ENCODE results near the gene PLD6. TPM values are rescaled to one million over a fixed set of nuclear protein-coding genes. Genes with fewer than 3 reads are reported as not detected.
"Not testable (repeated sequence)": the region's sequence is repeated elsewhere in the genome, so short reads cannot be mapped to it uniquely, and the experiment has no call there.

Gene PLD6
- total RNA-seq, 1 experiment from 2014 or later, result not detected

- DNase-seq (ENCODE audit: low read depth), result no peak
Observed at GRCh38 chr17:17201271-17201670, 4.9 kb downstream of the PLD6 start.

GRCh38 chr17:17200831-17201230 lies 5.3 kb downstream of the PLD6 start:
- DNase-seq (ENCODE audit: low read depth), result no peak

- DNase-seq (ENCODE audit: low read depth), result no peak
Observed at GRCh38 chr17:17200311-17200710, 5.8 kb downstream of the PLD6 start.

- DNase-seq (ENCODE audit: low read depth), result no peak
Observed at GRCh38 chr17:17198281-17198680, 7.9 kb downstream of the PLD6 start.

- DNase-seq (ENCODE audit: low read depth), result peak; percentile 21
Observed at GRCh38 chr17:17196776-17197175, 9.4 kb downstream of the PLD6 start.

GRCh38 chr17:17195466-17195865 lies 10.7 kb downstream of the PLD6 start:
- DNase-seq (ENCODE audit: low read depth), result not testable (repeated sequence)

DNA sequence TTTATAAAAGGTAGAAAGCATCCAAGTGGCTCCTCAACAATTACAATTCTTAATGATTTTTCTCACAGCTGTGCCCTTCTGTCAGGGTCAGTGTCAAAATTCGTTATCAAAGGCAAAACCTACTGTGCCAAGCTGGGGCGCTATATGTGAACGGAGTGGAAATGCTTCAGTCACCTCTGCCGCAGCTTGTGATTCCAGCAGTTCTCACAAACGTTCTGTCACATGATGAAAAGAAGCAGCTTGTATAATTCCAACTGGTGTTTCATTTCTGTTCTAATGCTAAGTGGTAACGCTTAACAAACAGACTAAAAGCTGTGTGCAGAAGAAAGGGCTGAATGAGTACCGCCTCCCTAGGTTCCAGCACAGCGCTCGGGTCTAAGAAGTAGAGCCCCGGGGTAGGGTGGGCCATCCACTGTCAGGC lies 14.2 kb downstream of the PLD6 start:
- DNase-seq (ENCODE audit: low read depth), result no peak

DNA sequence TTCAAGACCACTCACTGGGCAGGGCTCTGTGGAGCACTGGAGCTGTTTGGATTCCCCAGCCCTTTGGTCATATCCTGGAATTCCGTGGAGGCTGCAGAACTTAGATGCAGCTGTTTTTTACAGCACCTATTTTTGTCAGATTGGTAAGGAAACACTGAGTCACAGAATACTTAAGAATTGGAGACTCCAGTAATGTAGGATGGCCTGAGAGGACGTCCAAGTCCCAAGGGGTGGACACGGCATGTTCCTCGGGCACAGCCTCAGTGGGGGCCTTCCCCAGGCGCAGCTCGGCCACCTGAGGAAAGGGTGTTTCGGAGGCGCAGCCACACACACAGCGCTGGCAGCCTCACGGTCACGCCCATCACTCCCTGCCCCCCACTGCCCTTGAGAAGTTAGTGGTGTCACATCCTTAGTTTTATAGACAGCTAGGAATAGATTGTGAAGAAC lies 14.8 kb downstream of the PLD6 start:
- peak; percentile 77 for DNase-seq (ENCODE audit: low read depth)

DNA sequence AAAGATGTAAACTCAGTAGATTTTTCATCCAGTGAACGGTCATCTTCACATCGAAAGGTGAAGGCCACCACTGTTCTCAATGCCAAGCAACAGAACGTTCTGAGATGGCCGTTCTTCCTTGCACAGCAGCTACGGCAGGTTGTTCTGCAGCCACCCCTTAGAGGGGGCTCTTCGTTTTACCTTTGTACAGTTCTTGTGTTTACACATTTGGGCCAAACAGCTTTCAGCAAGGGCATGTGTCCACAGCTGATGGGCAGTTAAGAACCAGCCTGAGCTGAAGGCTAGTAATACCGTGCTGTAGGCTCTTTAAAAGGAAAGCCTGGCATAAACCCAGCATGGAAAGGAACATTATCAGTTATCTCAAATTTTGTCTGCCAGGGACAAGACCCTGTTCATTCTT lies 15.9 kb downstream of the PLD6 start:
- no peak for DNase-seq (ENCODE audit: low read depth)

- no peak for DNase-seq (ENCODE audit: low read depth)
Observed at GRCh38 chr17:17189559-17189958, 16.6 kb downstream of the PLD6 start.

DNA sequence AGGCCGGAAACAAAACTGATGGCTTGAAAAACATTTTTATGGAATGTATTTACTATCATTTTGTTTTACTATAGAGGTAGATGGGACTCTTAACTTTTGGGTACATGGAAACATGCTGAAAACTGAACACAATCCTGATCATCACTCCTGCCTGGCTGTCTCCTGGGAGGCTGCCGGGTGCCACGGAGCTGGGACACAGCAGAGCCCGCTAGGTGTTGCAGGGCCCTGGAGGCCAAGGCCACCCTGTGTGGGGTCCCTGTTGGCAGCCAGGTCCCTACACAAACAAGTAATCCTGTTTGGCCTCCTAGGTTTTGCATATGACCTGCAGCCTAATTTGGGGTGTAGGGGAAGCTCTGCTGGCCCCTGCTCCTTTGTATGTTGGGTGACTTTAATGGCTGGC lies 17.5 kb downstream of the PLD6 start:
- no peak for DNase-seq (ENCODE audit: low read depth)

- peak; percentile 22 for DNase-seq (ENCODE audit: low read depth)
Observed at GRCh38 chr17:17186551-17187505, 19.3 kb downstream of the PLD6 start.

- no peak for DNase-seq (ENCODE audit: low read depth)
Observed at GRCh38 chr17:17186051-17186450, 20.1 kb downstream of the PLD6 start.

DNA sequence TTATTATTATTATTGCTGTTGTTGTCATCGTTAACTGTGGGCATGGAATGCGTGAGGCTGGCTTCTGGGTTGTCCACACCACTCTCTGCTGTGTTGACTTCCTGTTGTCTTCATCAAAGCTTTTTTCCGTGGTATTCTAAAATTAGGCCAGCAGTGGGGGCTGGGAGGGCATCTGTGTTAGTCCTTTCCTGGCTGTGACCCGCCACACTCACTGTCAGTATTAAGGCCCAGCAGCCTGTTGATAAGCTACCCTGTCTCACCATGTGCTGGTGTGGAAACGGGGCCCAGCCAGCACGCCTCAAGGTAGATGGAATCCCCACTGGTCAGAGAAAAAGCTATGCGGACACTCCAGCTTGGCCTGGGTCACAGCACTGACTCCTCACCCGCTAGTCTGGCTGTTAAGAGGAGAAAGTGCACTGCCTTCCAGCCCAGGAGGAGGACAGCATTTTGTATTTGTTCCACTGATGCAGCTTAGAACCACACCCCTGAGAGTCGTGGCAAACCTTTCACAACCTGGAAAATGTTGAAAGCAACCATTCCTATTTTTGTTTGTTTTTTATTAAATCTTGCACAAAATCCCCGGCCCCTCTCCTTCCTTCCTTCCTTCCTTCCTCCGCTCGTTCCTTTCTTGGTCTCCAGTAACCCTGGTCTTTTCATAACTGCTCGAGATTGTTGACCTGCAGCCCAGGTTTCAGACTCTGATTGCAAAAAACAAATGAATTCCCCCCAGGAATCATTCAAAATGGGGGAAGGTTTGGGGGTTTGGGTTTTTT lies 21.0 kb downstream of the PLD6 start:
- DNase-seq (ENCODE audit: low read depth), result not testable (repeated sequence)

GRCh38 chr17:17183744-17184143 lies 22.4 kb downstream of the PLD6 start:
- no peak for DNase-seq (ENCODE audit: low read depth)

- no peak for DNase-seq (ENCODE audit: low read depth)
Observed at GRCh38 chr17:17182598-17183136, 23.5 kb downstream of the PLD6 start.

DNA sequence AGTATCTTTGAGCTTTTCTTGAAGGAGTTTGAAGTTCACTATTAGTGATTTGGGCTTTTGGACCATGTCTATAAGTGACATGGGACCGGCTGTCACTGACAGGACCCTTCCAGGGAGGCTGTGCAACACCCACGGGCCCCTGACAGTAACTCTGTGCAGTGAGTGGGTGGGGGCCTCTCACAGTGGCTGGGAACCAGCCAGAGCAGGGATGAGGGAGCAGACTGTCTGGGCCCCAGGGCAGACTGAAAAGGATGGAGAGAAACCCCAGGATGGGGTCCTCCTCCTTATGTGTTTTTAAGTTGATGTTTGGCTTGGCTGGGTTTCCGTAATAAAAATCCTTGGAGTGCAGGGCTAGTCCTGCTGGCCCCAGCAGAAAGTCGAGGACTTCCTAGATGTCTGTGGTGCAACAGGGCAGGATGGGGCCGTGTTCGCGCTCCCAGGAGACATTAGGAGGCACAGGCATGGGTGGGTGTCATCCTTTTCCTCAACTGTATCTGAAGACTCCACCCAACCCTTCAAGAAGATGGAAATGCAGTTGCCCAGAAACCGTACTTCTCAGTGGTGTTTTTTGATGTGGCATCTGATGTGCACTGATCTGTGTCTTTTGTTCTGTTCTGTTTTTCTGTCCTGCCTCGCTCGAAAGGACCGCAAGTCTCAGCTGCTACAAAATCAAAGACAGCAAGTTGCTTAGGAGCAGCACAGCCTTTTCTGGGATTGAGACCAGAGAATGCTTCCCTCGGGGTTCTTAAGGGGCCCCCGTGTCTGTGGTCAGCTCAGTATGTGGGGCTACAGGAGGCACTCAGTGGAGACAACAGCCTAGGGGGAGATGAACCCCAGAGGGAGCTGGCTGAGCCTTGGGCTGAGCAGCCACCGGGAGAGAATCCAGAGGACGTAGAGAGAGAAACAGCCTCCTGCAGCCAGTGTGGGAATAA lies 24.2 kb downstream of the PLD6 start:
- DNase-seq (ENCODE audit: low read depth), result no peak

DNA sequence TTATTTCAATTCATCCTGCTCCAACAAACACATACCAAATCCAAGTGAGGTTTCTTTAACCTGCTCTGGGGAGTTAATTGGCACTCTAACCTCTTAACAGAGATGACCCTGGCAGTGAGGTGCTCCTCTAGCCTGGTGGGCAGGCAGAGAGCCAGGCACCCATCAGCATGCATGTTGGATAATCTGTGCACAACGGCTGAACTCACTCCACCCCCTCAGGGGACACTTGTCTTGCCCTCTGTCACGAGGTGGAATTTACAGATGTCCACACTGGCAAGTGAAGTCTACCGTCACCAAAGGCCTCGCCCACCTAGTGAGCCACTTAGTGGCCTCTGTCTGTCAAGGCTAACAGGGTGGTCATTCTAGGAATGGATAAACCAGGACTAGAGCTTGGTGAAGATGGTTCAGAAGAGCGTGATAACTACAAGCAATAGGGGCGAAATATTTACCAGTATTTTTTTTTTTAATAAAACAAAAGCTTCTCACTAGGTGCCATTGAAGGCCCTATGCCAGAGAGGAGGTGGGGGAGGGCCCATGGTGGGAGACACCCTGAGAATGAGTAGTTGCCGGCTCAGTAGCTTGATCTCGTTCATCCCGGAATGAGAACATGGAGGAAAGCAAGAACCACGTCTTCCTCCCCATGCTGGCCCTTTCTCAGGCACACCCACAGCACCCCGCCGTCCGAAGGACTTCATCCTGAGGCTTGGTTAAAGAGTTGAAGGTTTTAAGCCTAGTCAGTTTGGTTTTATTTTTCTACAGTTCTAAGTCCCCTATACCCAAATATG lies 25.2 kb downstream of the PLD6 start:
- DNase-seq (ENCODE audit: low read depth), result no peak

GRCh38 chr17:17180141-17180603 lies 26.0 kb downstream of the PLD6 start:
- no peak for DNase-seq (ENCODE audit: low read depth)

DNA sequence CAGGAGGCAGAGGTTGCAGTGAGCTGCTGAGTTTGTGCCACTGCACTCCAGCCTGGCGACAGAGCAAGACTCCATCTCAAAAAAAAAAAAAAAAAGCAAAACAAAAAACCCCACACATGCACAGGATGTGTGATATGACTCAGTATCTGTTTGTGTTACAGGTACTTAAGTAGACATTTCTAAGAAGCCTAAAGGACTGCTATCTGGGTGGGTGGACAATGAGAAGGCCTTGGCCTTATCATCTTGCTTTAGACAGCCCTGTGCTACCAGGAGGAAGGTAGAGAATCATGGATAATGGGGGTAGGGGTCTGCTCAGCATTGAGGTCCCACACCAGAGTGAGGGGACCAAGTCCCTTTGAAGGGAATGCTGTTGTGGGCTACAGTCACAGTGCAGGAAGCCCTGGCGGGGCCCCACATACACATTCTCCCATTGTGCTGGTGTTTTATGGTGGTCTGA lies 26.7 kb downstream of the PLD6 start:
- peak; percentile 20 for DNase-seq (ENCODE audit: low read depth)

Data from M059J (cell line).